CD4-positive, alpha-beta T cell (primary cell): ENCODE data around the gene HSP90B1. TPM values are rescaled to one million over a fixed set of nuclear protein-coding genes. Genes with fewer than 3 reads are reported as not detected.
A peak's percentile ranks its signal among the peaks of the same experiment; 100 is the strongest.

Source experiments
- ATAC-seq: fragments of 200-7000 bp; cut with Tn5 transposase; one replicate; pipeline ENCODE4 v1.10.0; 2022; ENCODE audit warnings: mild to moderate bottlenecking; ENCODE audit not compliant: poor library complexity
- CTCF ChIA-PET: fragments of 350-600 bp; sonication (Branson Sonifier 250); formaldehyde crosslinking; loops from one replicate; lab custom pipeline; 2021; ENCODE audit warnings: antibody characterized with exemption, inconsistent platforms; lab: Charles Lee
- POLR2A ChIA-PET: fragments of 350-600 bp; sonication (Branson Sonifier 250); formaldehyde crosslinking; loops from one replicate; lab custom pipeline; 2021; ENCODE audit warnings: antibody characterized with exemption, inconsistent platforms; lab: Charles Lee
- DNase-seq, 14 experiments: peaks; one replicate each; pipeline ENCODE4 v3.0.0-alpha.2; 2013 to 2020; ENCODE audit warnings: mixed read lengths in 2 of 14
- H3K27ac ChIP-seq, 2 donors: one replicate each; pipeline versions ENCODE4 v1.5.1 to v1.7.0; 2013; ENCODE audit warnings: low read length in 2 of 2, low read depth in 1 of 2, mild to moderate bottlenecking in 1 of 2
- H3K27me3 ChIP-seq, 2 experiments: 1 replicate in 1 of 2; 2 replicates in 1 of 2; pipeline versions ENCODE4 v1.6.1 to v1.7.0; 2013; ENCODE audit warnings: low read length in 2 of 2, control low read depth in 1 of 2, mild to moderate bottlenecking in 1 of 2, moderate library complexity in 1 of 2; ENCODE audit not compliant: insufficient read depth in 2 of 2, control insufficient read depth in 1 of 2
- H3K36me3 ChIP-seq: one replicate; pipeline ENCODE4 v1.6.1; 2013; ENCODE audit warnings: low read length, control low read depth; ENCODE audit not compliant: insufficient read depth
- H3K4me1 ChIP-seq: one replicate; pipeline ENCODE4 v1.6.1; 2013; ENCODE audit warnings: low read length, control low read depth; ENCODE audit not compliant: insufficient read depth
- H3K4me3 ChIP-seq: one replicate; pipeline ENCODE4 v1.5.1; 2013; ENCODE audit warnings: mild to moderate bottlenecking, low read length, moderate library complexity
- H3K9me3 ChIP-seq, 2 experiments: 1 replicate in 1 of 2; 2 replicates in 1 of 2; pipeline versions ENCODE4 v1.6.1 to v1.7.0; 2013; ENCODE audit warnings: low read length in 2 of 2, mild to moderate bottlenecking in 2 of 2, control low read depth in 1 of 2, moderate library complexity in 1 of 2; ENCODE audit not compliant: control insufficient read depth in 1 of 2, insufficient read depth in 1 of 2
- H3K27ac Mint-ChIP-seq: one replicate; pipeline ENCODE4 v1.8.0; 2020; ENCODE audit warnings: mixed read lengths
- H3K27me3 Mint-ChIP-seq: one replicate; pipeline ENCODE4 v1.8.0; 2021; ENCODE audit warnings: mixed read lengths
- H3K36me3 Mint-ChIP-seq: one replicate; pipeline ENCODE4 v1.8.0; 2021; ENCODE audit warnings: low read depth, mixed read lengths
- H3K4me1 Mint-ChIP-seq: one replicate; pipeline ENCODE4 v1.8.0; 2021; ENCODE audit warnings: low read depth, mixed read lengths
- H3K4me3 Mint-ChIP-seq: one replicate; pipeline ENCODE4 v1.8.0; 2020; ENCODE audit warnings: mild to moderate bottlenecking, mixed read lengths
- H3K9me3 Mint-ChIP-seq: one replicate; pipeline ENCODE4 v1.8.0; 2020; ENCODE audit warnings: mixed read lengths
- intact Hi-C, 2 experiments: fragments of 100-400 bp; cut with DNase I in 1 of 2; cut with micrococcal nuclease in 1 of 2; formaldehyde crosslinking; loops; one replicate each; pipeline versions ENCODE4 v1.15.1 to v1.9.0; 2023 to 2025; cut with DNase I, micrococcal nuclease
- total RNA-seq, 174 experiments: library from RNA in 2 of 174; stranded (reverse) in 2 of 174; gene quantifications; one replicate each; pipeline ENCODE4 v1.2.3 and lab custom pipeline; 2021 to 2026
- TF ChIP-seq, protein P1 (sequence below): fragments of 200-600 bp; IDR thresholded peaks from one replicate; pipeline ENCODE4 v1.8.0; 2022; ENCODE audit warnings: antibody characterized with exemption, mild to moderate bottlenecking

Gene HSP90B1
- total RNA-seq, 2 experiments from 2014 or later = 201 to 212 TPM

DNA sequence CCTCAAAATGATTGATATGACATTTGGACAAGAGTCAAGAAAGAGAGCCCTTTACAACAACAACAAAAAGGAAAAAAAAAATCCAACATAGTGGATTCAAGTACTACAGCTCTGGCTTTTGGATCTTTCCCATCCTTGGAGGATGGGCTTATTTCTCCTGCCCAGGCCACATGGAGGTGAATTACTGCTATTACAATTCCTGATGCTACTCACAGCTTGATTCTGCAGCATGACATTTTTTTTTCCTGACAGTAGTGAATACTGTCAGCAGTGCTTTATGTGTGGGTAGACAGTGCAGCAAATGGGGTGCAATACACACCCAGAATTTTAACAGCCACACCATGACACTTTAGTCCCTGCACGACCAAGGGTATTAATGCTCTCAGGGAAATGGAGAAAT is 42.5 kb upstream of the HSP90B1 start:
- no peaks in the 10 kb centered on the region for H3K9me3 Mint-ChIP-seq
- POLR2A ChIA-PET = interaction anchor here (1.0 to 2.8 kb wide), 2 partner anchors 14 to 42 kb away, joined by 6 to 14 read pairs; no protein-coding TSS in a partner anchor
- peaks cover 6% of the 10 kb centered on the region for H3K4me1 Mint-ChIP-seq
- TF ChIP-seq, protein P1, sequence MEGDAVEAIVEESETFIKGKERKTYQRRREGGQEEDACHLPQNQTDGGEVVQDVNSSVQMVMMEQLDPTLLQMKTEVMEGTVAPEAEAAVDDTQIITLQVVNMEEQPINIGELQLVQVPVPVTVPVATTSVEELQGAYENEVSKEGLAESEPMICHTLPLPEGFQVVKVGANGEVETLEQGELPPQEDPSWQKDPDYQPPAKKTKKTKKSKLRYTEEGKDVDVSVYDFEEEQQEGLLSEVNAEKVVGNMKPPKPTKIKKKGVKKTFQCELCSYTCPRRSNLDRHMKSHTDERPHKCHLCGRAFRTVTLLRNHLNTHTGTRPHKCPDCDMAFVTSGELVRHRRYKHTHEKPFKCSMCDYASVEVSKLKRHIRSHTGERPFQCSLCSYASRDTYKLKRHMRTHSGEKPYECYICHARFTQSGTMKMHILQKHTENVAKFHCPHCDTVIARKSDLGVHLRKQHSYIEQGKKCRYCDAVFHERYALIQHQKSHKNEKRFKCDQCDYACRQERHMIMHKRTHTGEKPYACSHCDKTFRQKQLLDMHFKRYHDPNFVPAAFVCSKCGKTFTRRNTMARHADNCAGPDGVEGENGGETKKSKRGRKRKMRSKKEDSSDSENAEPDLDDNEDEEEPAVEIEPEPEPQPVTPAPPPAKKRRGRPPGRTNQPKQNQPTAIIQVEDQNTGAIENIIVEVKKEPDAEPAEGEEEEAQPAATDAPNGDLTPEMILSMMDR = no peak
- CTCF ChIA-PET = no interaction called here
- no peak overlapping the region for H3K4me3 ChIP-seq
- ATAC-seq = no peak
- H3K27me3 ChIP-seq = no peaks in the 10 kb centered on the region
- H3K27ac Mint-ChIP-seq = no peak overlapping the region
- peaks cover 2% of the 10 kb centered on the region for H3K4me1 ChIP-seq
- H3K27ac ChIP-seq = no peak overlapping the region
- DNase-seq = no peak
- no peaks in the 10 kb centered on the region for H3K36me3 Mint-ChIP-seq
- no peaks in the 10 kb centered on the region for H3K27me3 Mint-ChIP-seq
- H3K9me3 ChIP-seq = no peaks in the 10 kb centered on the region
- no peaks in the 10 kb centered on the region for H3K36me3 ChIP-seq
- intact Hi-C loops = no loop called here
- H3K4me3 Mint-ChIP-seq = no peak overlapping the region

DNA sequence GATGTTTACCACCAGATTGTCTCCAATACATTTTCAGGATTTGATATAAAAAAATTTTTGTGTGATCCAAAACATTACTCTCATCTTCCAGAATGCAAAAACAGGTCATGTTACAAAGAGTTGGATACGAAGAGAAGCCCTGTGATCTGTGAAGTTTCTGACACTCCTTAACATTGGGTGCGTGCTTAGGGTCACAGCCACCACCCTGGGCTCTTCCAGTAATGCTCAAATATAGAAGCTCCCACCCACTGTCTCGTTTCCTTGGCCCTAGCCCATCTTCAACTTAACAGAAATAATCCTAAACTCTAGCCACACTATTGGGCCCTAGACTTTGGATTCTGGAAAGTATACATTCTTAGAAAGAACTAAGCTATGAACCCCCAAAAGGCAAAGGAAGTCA is 32.9 kb upstream of the HSP90B1 start:
- Histone ChIP-seq H3K4me1 (peaks cover 20% of the 10 kb centered on the region), H3K27ac (no peak overlapping the region), H3K36me3 (no peaks in the 10 kb centered on the region), H3K9me3 (no peaks in the 10 kb centered on the region), H3K27me3 (no peaks in the 10 kb centered on the region), H3K4me3 (no peak overlapping the region)
- Mint-ChIP-seq H3K36me3 (no peaks in the 10 kb centered on the region), H3K4me1 (peaks cover 37% of the 10 kb centered on the region), H3K4me3 (no peak overlapping the region), H3K27ac (no peak overlapping the region), H3K9me3 (no peaks in the 10 kb centered on the region), H3K27me3 (no peaks in the 10 kb centered on the region)
- DNase-seq (no peak), ATAC-seq (no peak)
- ChIA-PET POLR2A (interaction anchor here (1.9 kb wide), 1 partner anchor 33 kb away, joined by 6 read pairs; the partner anchor contains the start of gene HSP90B1), CTCF (no interaction called here)
- intact Hi-C loops = no loop called here
- TF ChIP-seq, protein P1 = no peak

DNA sequence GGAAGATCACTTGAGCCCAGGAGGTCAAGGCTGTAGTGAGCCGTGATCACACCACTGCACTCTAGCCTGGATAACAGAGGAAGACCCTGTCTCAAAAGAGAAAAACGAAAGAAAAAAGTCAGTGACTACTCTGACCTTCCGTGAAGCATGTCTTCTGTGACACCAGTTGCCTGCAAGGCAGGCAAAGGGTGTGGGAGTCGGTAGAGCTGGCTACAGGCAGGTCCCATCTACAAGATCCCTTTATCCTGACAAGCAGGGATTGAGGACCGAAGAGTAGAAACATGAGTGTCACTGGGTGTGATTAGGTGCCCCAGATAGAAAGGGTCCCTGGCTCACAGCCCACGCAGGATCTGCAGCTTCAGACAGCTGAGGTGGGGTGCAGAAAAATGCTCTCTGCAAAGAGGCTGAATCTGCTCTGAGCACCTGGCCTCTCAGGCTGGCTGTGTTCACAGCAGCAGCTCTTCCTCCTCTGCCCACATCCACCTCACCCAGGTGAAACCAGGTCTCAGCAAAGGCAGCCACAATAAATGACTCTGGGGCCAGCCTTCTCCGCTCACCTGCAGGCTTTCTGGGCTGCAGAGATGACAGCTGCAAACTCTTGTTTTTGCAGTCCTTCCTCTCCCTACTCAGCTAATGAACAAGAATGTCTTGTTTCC is 28.6 kb upstream of the HSP90B1 start:
- Mint-ChIP-seq H3K4me1 (peaks cover 76% of the 10 kb centered on the region), H3K27ac (peak overlapping the region; percentile 95), H3K9me3 (no peaks in the 10 kb centered on the region), H3K4me3 (peak overlapping the region; percentile 70), H3K27me3 (no peaks in the 10 kb centered on the region), H3K36me3 (no peaks in the 10 kb centered on the region)
- Histone ChIP-seq H3K27me3 (no peaks in the 10 kb centered on the region), H3K4me1 (peaks cover 55% of the 10 kb centered on the region), H3K36me3 (no peaks in the 10 kb centered on the region), H3K9me3 (peaks cover 0 to 4% of the 10 kb centered on the region in 2 experiments), H3K4me3 (peak overlapping the region; percentile 43), H3K27ac (peak overlapping the region; percentile 51 to 68)
- intact Hi-C loops = loop anchor here in 1 of 2 experiments (1.0 kb wide), 1 partner anchor 27 kb away; no protein-coding TSS in a partner anchor
- CTCF ChIA-PET = interaction anchor here (1.6 kb wide), 1 partner anchor 24 kb away, joined by 3 read pairs; no protein-coding TSS in a partner anchor
- ATAC-seq (peak; percentile 96), DNase-seq (peak; percentile 40 to 79 (median 57))
- POLR2A ChIA-PET = interaction anchor here (0.8 to 6.1 kb wide), 18 partner anchors 9 to 237 kb away, joined by 3 to 208 read pairs (median 6); partner anchors contain the start of genes HCFC2, HSP90B1, NFYB and NT5DC3
- TF ChIP-seq, protein P1 = no peak
